ENCODE data around the gene SLC17A3. TPM values are rescaled to one million over a fixed set of nuclear protein-coding genes. Genes with fewer than 3 reads are reported as not detected.

SLC17A3 gene
- total RNA-seq, 1 experiment from 2014 or later: not detected

DNA sequence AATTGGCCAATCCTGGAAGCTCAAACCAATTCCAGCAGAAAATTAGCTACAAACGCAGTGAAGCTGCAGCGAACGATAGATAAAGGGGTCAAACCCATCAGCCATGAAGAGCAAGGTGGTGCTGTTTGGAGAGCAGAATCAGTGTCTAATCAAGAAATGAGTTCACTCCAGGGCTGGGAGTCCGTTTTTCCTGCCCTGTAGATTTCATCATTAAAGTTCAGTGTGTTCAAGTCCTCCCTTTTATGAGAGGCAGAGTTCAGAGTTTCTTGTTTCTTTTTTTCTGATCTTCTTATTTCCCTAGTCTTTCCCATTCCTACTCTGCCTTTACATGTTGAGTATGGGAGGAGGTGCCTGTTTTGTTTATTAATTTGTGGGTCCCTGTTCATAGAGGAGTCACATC is 72.6 kb downstream of the SLC17A3 start:
- H3K27ac Mint-ChIP-seq: no peak overlapping the region
- peaks cover 6% of the 10 kb centered on the region for H3K4me1 Mint-ChIP-seq
- ChIA-PET POLR2A (no interaction called here), CTCF (no interaction called here)
- DNase-seq (ENCODE audit: low spot score): no peak
- TF ChIP-seq, protein P1, sequence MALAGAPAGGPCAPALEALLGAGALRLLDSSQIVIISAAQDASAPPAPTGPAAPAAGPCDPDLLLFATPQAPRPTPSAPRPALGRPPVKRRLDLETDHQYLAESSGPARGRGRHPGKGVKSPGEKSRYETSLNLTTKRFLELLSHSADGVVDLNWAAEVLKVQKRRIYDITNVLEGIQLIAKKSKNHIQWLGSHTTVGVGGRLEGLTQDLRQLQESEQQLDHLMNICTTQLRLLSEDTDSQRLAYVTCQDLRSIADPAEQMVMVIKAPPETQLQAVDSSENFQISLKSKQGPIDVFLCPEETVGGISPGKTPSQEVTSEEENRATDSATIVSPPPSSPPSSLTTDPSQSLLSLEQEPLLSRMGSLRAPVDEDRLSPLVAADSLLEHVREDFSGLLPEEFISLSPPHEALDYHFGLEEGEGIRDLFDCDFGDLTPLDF (CRISPR knock-in tag; IDR thresholded peaks at IDR 0.05): no peak
- TF ChIP-seq MXD4 (CRISPR knock-in tag; IDR thresholded peaks at IDR 0.05; ENCODE audit: borderline replicate concordance) (no peak), KAT7 (CRISPR knock-in tag; IDR thresholded peaks at IDR 0.05; ENCODE audit: borderline replicate concordance) (no peak), NR1H2 (CRISPR knock-in tag; IDR thresholded peaks at IDR 0.05) (no peak), ESRRA (CRISPR knock-in tag; IDR thresholded peaks at IDR 0.05; ENCODE audit: borderline replicate concordance) (no peak), SOX15 (CRISPR knock-in tag; IDR thresholded peaks at IDR 0.05) (no peak), EMX1 (CRISPR knock-in tag; IDR thresholded peaks at IDR 0.05) (no peak), MYBL2 (CRISPR knock-in tag; IDR thresholded peaks at IDR 0.05) (no peak), ZNF232 (CRISPR knock-in tag; IDR thresholded peaks at IDR 0.05) (no peak), CREB1 (CRISPR knock-in tag; IDR thresholded peaks at IDR 0.05) (no peak)
- TF ChIP-seq, protein P2, sequence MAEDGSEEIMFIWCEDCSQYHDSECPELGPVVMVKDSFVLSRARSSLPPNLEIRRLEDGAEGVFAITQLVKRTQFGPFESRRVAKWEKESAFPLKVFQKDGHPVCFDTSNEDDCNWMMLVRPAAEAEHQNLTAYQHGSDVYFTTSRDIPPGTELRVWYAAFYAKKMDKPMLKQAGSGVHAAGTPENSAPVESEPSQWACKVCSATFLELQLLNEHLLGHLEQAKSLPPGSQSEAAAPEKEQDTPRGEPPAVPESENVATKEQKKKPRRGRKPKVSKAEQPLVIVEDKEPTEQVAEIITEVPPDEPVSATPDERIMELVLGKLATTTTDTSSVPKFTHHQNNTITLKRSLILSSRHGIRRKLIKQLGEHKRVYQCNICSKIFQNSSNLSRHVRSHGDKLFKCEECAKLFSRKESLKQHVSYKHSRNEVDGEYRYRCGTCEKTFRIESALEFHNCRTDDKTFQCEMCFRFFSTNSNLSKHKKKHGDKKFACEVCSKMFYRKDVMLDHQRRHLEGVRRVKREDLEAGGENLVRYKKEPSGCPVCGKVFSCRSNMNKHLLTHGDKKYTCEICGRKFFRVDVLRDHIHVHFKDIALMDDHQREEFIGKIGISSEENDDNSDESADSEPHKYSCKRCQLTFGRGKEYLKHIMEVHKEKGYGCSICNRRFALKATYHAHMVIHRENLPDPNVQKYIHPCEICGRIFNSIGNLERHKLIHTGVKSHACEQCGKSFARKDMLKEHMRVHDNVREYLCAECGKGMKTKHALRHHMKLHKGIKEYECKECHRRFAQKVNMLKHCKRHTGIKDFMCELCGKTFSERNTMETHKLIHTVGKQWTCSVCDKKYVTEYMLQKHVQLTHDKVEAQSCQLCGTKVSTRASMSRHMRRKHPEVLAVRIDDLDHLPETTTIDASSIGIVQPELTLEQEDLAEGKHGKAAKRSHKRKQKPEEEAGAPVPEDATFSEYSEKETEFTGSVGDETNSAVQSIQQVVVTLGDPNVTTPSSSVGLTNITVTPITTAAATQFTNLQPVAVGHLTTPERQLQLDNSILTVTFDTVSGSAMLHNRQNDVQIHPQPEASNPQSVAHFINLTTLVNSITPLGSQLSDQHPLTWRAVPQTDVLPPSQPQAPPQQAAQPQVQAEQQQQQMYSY (CRISPR knock-in tag; IDR thresholded peaks at IDR 0.05): no peak
- TF ChIP-seq, protein P3, sequence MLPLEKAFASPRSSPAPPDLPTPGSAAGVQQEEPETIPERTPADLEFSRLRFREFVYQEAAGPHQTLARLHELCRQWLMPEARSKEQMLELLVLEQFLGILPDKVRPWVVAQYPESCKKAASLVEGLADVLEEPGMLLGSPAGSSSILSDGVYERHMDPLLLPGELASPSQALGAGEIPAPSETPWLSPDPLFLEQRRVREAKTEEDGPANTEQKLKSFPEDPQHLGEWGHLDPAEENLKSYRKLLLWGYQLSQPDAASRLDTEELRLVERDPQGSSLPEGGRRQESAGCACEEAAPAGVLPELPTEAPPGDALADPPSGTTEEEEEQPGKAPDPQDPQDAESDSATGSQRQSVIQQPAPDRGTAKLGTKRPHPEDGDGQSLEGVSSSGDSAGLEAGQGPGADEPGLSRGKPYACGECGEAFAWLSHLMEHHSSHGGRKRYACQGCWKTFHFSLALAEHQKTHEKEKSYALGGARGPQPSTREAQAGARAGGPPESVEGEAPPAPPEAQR (CRISPR knock-in tag; IDR thresholded peaks at IDR 0.05): no peak
- TF ChIP-seq, protein P4, sequence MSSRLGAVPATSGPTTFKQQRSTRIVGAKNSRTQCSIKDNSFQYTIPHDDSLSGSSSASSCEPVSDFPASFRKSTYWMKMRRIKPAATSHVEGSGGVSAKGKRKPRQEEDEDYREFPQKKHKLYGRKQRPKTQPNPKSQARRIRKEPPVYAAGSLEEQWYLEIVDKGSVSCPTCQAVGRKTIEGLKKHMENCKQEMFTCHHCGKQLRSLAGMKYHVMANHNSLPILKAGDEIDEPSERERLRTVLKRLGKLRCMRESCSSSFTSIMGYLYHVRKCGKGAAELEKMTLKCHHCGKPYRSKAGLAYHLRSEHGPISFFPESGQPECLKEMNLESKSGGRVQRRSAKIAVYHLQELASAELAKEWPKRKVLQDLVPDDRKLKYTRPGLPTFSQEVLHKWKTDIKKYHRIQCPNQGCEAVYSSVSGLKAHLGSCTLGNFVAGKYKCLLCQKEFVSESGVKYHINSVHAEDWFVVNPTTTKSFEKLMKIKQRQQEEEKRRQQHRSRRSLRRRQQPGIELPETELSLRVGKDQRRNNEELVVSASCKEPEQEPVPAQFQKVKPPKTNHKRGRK (CRISPR knock-in tag; IDR thresholded peaks at IDR 0.05; ENCODE audit: borderline replicate concordance): no peak
- no peaks in the 10 kb centered on the region for H3K9me3 Mint-ChIP-seq
- H3K27me3 Mint-ChIP-seq (ENCODE audit: low read depth): no peaks in the 10 kb centered on the region
- H3K4me3 Mint-ChIP-seq: no peak overlapping the region
- no peak for ATAC-seq
- no peaks in the 10 kb centered on the region for H3K36me3 Mint-ChIP-seq

Other genes starting within 250 kb of the SLC17A3 start
- not detected in 3 replicates for gene SCGN, start 222.0 kb downstream of the SLC17A3 start, total RNA-seq (2021)
- 0.05 to 0.07 TPM in 2 of 3 replicates, not detected in the other for gene SLC17A4, start 119.5 kb downstream of the SLC17A3 start, total RNA-seq (2021)
- not detected in 3 replicates for gene SLC17A1, start 42.2 kb downstream of the SLC17A3 start, total RNA-seq (2021)
- gene SLC17A2, start 56.4 kb upstream of the SLC17A3 start, total RNA-seq (2021): not detected in 3 replicates
- 1.0 to 1.6 TPM (median 1.1 TPM) in 3 replicates for gene TRIM38, start 88.6 kb upstream of the SLC17A3 start, total RNA-seq (2021)
- gene HFE, start 213.2 kb upstream of the SLC17A3 start, total RNA-seq (2021): 1.9 to 2.4 TPM (median 2.0 TPM) in 3 replicates